GM13976 (cell line): ENCODE results near the gene STXBP2.

ENCODE experiments used
- DNase-seq: peaks from one replicate; pipeline ENCODE4 v3.0.0; 2012; ENCODE audit warnings: low spot score
- CTCF ChIP-seq: IDR thresholded peaks from 2 replicates; pipeline ENCODE4 v1.5.1; 2012; ENCODE audit warnings: borderline replicate concordance, mild to moderate bottlenecking; ENCODE audit not compliant: insufficient read depth; ENCODE audit errors: extremely low read depth, missing control alignments, control extremely low read depth
- in situ Hi-C: fragments of 300-500 bp; cut with MboI; formaldehyde crosslinking; loops from one replicate; pipeline ENCODE4 v1.12.0; 2022; ENCODE audit warnings: low sequenced_read_pairs, mixed read lengths, inconsistent platforms; ENCODE audit not compliant: unreplicated experiment

Gene STXBP2

GRCh38 chr19:7606289-7606688 lies 30.6 kb upstream of the STXBP2 start:
- no peak for DNase-seq
- in situ Hi-C loops = no loop called here
- TF ChIP-seq CTCF = no peak

- DNase-seq = no peak
- no peak for TF ChIP-seq CTCF
- in situ Hi-C loops = no loop called here
Observed at GRCh38 chr19:7607212-7607873, 29.6 kb upstream of the STXBP2 start.

- DNase-seq = no peak
- no peak for TF ChIP-seq CTCF
- in situ Hi-C loops = no loop called here
Observed at GRCh38 chr19:7607874-7608560, 28.9 kb upstream of the STXBP2 start.

- TF ChIP-seq CTCF = no peak
- DNase-seq = no peak
- in situ Hi-C loops = no loop called here
Observed at GRCh38 chr19:7610491-7611240, 26.2 kb upstream of the STXBP2 start.

- no peak for DNase-seq
- TF ChIP-seq CTCF = no peak
- in situ Hi-C loops = no loop called here
Observed at GRCh38 chr19:7611541-7612279, 25.2 kb upstream of the STXBP2 start.
